Measurements from ENCODE around the gene KCNAB1. TPM values are rescaled to one million over a fixed set of nuclear protein-coding genes. Genes with fewer than 3 reads are reported as not detected.

Gene KCNAB1
- total and polyA plus RNA-seq, 2 of the 8 experiments (the other 6 are each of a cell fraction or from before 2014, with no cell fraction given), result 0.51 to 2.3 TPM

DNA sequence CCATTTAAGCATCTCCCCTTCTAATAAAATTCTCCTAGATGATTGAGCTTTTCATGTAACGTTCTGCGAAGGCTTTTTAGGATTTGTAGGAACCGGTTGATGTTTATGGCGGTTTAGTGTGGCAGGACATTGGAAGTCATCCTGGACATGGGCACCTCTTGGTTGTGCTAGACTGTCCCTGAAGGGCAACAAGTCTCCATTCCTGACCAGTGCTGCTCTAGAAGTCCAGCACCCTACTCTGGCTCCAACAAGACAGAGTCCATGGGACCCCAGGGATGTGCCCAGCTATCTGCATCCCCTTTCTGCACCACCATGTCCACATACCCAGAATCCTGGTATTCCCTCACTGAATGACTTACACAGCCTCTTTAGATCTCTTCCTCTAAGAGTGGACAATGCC is 46.4 kb downstream of the KCNAB1 start:
- no peak overlapping the region for H2BK12ac ChIP-seq (ENCODE audit: low read depth, low read length)
- POLR2A ChIA-PET (ENCODE audit: partially characterized antibody), result no interaction called here
- no peaks in the 10 kb centered on the region for H3K23me2 ChIP-seq (ENCODE audit: low read depth, low read length)
- no peaks in the 10 kb centered on the region for H4K20me1 ChIP-seq (replicated peaks in 1 of 2; ENCODE audit: control insufficient read depth in 1 of 2, insufficient read depth in 2 of 2, low read length in 2 of 2)
- H2BK20ac ChIP-seq (ENCODE audit: low read length), result no peak overlapping the region
- no peaks in the 10 kb centered on the region for H3K9me3 ChIP-seq (ENCODE audit: insufficient read depth in 2 of 2, low read depth in 1 of 2, low read length in 1 of 2)
- FAIRE-seq, result no peak
- H3K9ac ChIP-seq (replicated peaks in 1 of 4; ENCODE audit: extremely low read depth in 1 of 4, low read depth in 3 of 4, low read length in 3 of 4), result no peak overlapping the region
- H2BK15ac ChIP-seq (ENCODE audit: low read length), result no peak overlapping the region
- TF ChIP-seq, protein P1, sequence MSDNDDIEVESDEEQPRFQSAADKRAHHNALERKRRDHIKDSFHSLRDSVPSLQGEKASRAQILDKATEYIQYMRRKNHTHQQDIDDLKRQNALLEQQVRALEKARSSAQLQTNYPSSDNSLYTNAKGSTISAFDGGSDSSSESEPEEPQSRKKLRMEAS (IDR thresholded peaks at IDR 0.05), result no peak
- no peak for TF ChIP-seq CREB1 (IDR thresholded peaks at IDR 0.05)
- TF ChIP-seq SUZ12 (IDR thresholded peaks at IDR 0.05; ENCODE audit: low read length), result no peak
- no peak for TF ChIP-seq EP300 (IDR thresholded peaks at IDR 0.05; ENCODE audit: borderline replicate concordance in 1 of 2, low read depth in 2 of 2, low read length in 2 of 2)
- TF ChIP-seq KDM5A (IDR thresholded peaks at IDR 0.05; ENCODE audit: low read length), result no peak
- no peak for TF ChIP-seq JUND (IDR thresholded peaks at IDR 0.05; ENCODE audit: low read length)
- no peaks in the 10 kb centered on the region for H3K27me3 ChIP-seq (replicated peaks in 1 of 4; ENCODE audit: control insufficient read depth in 3 of 4, extremely low read depth in 1 of 4, insufficient read depth in 3 of 4, low read length in 3 of 4)
- no peak overlapping the region for H3K23ac ChIP-seq (ENCODE audit: insufficient read length)
- no peak overlapping the region for H4K91ac ChIP-seq (replicated peaks; ENCODE audit: insufficient read length, low read length)
- no peak overlapping the region for H3K4ac ChIP-seq (replicated peaks; ENCODE audit: insufficient read length, low read depth, low read length)
- no peak overlapping the region for H3K56ac ChIP-seq (replicated peaks; ENCODE audit: insufficient read length, low read depth, low read length)
- CTCF ChIA-PET (ENCODE audit: partially characterized antibody), result interaction anchor here (0.9 to 3.8 kb wide), 6 partner anchors 9 to 343 kb away, joined by 3 to 25 read pairs (median 5); no protein-coding TSS in a partner anchor
- H3K4me1 ChIP-seq (replicated peaks in 1 of 4; ENCODE audit: control insufficient read depth in 3 of 4, insufficient read depth in 4 of 4, low read length in 3 of 4), result no peaks in the 10 kb centered on the region
- H3K79me1 ChIP-seq (ENCODE audit: low read depth, low read length), result no peaks in the 10 kb centered on the region
- DNase-seq (ENCODE audit: low read depth in 1 of 2, low spot score in 2 of 2), result no peak
- 99% methylated on average over 4 of the region's 4 CpGs; no CpG with 5 or more reads in 1 of the 2 experiments for WGBS, 2 experiments (ENCODE audit: extremely low coverage in 1 of 2, insufficient coverage in 1 of 2, insufficient read length in 1 of 2, insufficient replicate concordance in 2 of 2, low coverage in 1 of 2, low lambda C conversion rate in 2 of 2, missing lambda C conversion rate in 1 of 2)
- no peak overlapping the region for H3K18ac ChIP-seq (ENCODE audit: extremely low read depth, low read length)
- H3K4me3 ChIP-seq (ENCODE audit: extremely low read depth in 1 of 4, insufficient read depth in 2 of 4, low read depth in 3 of 4, low read length in 4 of 4), result no peak overlapping the region
- no peak overlapping the region for H2BK120ac ChIP-seq (replicated peaks; ENCODE audit: low read depth, low read length)
- no peak overlapping the region for H3K4me2 ChIP-seq (ENCODE audit: insufficient read depth in 1 of 2, low read depth in 2 of 2, low read length in 2 of 2)
- no peak overlapping the region for H4K5ac ChIP-seq (ENCODE audit: insufficient read length, low read depth, low read length)
- H2BK5ac ChIP-seq (ENCODE audit: low read depth, low read length), result no peak overlapping the region
- H3K79me2 ChIP-seq (ENCODE audit: control insufficient read depth in 1 of 2, insufficient read depth in 2 of 2, low read length in 2 of 2), result no peaks in the 10 kb centered on the region
- H4K8ac ChIP-seq (ENCODE audit: extremely low read depth, insufficient read depth, low read length), result no peak overlapping the region
- no peak overlapping the region for H3K27ac ChIP-seq (ENCODE audit: low read depth, low read length)
- no peak overlapping the region for H2AFZ ChIP-seq (ENCODE audit: low read length)
- H2AK5ac ChIP-seq (ENCODE audit: low read depth, low read length), result no peak overlapping the region
- H3K14ac ChIP-seq (ENCODE audit: insufficient read length), result no peak overlapping the region
- H3K36me3 ChIP-seq (ENCODE audit: control insufficient read depth in 2 of 4, insufficient read depth in 4 of 4, low read length in 3 of 4), result no peaks in the 10 kb centered on the region

Measured in H1 (cell line).